GM18861 (cell line): ENCODE data around the gene AMN.

Experiments used
- ATAC-seq: cut with Tn5 transposase; IDR thresholded peaks from one replicate; pipeline ENCODE4 v1.9.1; 2021; ENCODE audit not compliant: unreplicated experiment

Gene AMN

DNA sequence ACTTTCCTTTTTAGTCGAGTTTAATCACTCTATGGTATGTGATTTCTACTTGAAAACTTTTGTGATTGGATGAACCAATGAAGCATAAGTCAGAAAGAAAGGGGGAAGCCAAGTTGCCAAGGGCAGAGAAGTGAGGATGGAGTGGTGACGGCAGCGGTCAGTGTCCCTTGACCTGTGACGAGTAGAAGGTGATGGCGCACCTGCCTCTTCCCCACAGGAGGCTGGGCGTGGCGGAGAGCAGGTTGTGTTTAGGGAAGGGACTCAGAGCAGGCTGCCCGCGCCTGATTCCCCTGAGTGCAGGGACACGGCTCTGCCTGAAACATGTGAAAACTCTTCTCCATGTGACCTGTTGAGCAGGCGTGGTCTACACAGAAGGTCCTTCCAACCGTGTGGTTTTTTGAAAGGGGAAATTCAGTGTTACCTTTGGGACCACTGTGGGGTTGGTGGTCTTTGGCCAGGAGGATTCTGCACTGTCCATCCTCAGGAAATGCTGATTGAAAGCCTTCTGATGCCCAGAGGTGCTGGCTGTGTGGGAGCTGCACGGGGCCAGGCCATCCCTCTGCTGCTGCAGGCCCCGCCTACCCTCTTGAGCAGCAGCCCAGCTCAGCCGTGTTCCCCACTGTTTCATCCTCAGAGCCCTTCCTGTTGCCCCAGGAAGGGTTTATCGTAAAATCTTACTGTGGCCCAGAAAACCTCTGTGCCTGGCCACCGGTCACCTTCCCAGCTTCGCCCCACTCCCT is 23.5 kb upstream of the AMN start:
- no peak for ATAC-seq

DNA sequence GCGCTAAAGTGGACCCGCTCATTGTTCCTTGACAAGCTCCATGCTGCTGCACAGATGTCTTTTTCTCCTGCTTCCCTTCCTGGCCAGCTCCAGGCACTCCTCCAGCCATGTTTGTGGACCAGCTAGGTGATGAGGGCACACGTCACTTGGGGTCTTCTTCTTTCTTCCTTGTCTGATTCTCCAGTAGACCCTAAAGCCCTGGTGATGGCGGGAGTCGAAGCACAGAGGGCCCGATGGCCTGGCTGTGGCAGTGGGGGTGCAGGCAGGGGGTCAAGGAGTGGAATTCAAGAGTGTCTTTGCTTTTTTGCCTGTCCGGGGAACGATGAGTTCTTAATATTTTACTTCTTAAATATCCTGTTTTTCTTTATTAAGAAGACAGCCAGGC is 23.0 kb upstream of the AMN start:
- no peak for ATAC-seq

DNA sequence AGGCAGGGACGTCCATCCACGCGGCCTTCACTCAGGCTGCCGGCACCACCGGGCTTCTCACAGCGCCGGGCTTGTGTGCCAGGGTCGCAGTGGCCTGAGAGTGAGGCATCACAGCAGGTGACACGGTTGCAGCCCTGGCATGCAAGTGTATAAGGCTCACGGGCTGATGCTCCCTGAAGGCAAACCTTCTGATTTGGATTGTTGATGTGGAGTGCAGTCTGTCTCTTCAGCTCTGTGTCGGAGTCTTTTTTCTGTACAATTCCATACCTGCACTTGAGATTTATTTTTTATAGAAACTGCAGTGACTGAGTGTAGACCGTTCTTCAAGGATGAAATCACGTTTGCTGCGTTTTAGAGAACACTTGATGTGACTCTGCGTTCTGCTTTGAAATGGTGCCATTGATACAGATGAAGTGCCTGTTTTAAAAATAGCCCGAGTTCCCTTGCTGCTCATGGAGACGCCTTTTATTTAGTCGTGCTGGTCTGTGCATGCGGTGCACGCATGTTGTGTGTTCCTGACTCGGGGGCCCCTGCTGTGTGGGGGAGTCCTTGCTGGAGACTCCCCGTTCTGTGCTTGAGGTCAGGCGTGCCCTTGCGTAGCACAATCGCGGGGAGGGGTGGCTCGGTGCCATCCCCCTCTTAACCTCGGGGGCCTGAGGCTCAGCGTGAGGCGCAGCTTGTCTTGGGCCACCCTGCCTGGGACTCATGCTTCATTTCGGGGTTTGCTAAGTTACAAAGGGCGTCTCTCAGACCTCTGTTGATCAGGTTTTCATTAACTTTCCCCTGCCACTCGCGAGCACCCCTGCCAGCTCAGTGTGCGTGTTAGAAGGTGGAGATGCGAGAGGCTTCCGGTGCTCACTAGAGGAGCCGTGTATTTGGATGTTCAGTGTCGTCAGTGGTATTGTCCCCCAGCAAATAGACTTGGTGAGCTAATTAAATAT is 21.6 kb upstream of the AMN start:
- ATAC-seq = peak; percentile 51

DNA sequence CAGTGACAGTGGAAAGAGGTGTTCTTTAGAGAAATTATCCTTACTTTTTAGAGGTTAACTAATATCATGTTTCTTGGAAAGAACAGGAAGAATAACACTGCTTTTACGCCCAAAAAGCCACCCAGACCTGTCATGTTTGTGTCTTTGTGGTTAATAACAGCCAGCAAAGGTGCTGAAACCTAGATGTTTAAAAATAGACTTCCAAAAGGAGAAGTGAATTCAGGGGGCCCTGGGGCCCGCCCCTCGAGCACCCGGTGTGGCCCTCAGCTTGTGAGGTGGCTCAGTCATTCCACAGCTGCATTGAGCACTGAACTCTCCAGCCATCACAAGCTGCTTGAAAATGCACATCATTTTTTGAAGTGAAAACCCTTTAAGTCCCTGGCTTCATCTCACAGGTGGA is 20.8 kb upstream of the AMN start:
- peak; percentile 56 for ATAC-seq

DNA sequence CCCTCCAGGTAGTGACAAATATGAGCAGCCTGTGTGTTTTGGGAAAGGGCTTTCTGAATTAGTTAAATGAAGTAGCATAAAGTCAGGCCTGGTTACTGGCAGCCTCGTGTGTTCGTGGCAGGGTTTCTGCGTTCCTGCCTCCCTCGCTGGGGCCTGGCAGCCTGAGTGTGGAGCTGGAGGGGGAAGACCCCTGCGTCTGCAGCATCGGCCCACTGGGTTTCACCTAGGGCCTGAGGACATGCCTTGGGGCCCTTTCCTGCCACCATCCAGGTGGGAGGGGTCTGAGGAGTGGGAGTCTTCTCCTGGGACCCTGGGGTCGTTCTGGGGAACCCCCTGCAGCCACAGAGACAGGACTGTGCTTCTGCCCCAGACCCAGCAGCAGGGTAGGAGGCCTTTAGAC is 20.4 kb upstream of the AMN start:
- ATAC-seq = no peak

DNA sequence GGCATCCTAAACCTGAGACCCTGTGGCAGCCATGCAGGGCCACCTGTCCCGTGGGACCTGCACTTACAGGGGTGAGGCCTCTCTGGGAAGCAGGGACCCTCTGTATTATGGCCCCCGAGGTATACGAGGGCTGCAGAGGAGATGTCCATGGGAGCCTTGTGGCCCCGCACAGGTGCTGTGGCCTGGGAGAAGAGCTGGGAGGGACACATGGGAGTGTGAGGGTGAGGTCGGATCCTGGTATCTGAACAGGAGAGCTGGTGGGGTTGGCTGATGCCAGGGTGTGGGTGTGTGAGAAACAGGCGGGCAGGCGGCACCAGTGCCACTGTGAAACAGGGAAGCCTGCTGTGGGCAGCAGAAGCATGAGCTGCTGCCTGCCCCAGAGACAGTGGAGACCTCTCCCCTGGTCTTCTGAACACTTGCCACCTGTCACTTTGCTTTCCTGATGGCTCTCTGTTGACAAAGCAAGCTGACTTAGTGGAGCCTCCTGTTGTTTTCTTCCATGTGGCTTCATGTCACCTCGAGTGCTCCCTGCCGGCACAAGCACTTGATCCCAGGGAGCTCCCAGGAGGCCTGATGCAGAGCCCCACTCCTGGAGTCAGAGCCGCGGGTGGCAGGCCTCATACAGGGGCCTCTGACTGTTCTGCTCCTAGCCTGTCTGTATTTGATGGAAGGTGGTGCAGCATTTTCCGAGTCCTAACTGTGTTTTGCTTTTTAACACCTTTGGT is 19.8 kb upstream of the AMN start:
- no peak for ATAC-seq

DNA sequence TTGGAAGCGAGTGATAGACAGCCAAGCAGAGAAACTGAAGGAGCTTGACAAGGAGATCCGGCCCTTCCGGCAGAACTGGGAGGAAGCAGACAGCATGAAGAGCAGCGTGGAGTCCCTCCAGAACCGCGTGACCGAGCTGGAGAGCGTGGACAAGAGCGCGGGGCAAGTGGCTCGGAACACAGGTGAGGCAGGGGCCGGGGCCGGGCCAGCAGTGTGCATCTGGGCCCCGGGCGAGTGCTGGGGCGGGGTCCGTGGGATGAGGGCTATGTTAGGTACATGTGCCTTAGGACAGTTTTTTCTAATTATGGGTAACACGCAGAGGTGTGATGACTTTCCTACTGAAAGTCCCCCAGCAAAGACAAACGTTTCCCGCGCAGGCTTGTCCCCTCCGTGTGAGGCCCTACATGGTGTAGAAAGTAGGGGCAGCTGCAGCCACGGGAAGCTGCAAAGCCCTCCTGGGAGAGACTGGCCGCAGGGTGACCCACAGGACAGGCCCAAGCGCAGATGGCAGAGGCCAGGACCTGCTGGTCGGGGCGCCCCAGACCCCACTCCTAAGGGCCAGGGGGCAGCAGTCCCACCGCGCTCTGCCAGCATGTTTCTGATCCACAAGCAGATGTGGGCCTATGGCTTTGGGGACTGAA is 19.1 kb upstream of the AMN start:
- ATAC-seq = no peak

DNA sequence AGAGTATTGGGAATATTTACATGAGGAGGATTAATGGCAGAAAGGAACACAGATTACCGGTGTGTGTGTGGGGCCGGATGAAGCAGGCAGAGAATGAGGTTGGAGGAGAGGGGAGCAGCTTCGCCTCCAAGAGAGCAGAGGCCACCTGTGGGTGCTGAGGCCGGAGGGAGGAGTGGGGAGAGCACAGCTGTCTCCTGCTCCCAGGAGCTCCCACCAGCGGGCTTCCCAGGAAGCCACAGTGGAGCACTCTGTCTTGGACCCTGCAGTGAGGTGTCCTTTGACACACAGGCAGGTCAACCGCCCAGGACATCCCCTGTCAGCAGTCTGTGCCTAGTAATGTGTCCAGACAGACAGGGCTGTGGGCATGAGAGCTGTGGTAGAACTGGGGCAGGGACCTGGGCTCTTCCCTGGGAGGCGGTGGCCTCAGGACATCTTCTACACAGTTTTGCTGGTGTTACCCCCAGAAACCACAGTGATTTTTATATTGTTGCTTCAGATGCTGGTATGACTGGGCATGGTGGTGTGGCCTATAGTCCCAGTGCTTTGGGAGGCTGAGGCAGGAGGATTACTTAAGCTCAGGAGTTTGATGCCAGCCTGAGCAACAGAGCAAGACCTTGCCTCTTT is 18.5 kb upstream of the AMN start:
- no peak for ATAC-seq

DNA sequence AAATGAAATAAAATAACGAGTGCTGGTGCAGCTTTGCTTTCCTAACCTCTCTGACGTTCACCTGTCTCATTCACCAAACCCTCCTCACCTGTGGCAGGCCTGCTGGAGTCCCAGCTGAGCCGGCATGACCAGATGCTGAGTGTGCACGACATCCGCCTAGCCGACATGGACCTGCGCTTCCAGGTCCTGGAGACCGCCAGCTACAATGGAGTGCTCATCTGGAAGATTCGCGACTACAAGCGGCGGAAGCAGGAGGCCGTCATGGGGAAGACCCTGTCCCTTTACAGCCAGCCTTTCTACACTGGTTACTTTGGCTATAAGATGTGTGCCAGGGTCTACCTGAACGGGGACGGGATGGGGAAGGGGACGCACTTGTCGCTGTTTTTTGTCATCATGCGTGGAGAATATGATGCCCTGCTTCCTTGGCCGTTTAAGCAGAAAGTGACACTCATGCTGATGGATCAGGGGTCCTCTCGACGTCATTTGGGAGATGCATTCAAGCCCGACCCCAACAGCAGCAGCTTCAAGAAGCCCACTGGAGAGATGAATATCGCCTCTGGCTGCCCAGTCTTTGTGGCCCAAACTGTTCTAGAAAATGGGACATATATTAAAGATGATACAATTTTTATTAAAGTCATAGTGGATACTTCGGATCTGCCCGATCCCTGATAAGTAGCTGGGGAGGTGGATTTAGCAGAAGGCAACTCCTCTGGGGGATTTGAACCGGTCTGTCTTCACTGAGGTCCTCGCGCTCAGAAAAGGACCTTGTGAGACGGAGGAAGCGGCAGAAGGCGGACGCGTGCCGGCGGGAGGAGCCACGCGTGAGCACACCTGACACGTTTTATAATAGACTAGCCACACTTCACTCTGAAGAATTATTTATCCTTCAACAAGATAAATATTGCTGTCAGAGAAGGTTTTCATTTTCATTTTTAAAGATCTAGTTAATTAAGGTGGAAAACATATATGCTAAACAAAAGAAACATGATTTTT is 17.1 kb upstream of the AMN start:
- ATAC-seq = no peak

DNA sequence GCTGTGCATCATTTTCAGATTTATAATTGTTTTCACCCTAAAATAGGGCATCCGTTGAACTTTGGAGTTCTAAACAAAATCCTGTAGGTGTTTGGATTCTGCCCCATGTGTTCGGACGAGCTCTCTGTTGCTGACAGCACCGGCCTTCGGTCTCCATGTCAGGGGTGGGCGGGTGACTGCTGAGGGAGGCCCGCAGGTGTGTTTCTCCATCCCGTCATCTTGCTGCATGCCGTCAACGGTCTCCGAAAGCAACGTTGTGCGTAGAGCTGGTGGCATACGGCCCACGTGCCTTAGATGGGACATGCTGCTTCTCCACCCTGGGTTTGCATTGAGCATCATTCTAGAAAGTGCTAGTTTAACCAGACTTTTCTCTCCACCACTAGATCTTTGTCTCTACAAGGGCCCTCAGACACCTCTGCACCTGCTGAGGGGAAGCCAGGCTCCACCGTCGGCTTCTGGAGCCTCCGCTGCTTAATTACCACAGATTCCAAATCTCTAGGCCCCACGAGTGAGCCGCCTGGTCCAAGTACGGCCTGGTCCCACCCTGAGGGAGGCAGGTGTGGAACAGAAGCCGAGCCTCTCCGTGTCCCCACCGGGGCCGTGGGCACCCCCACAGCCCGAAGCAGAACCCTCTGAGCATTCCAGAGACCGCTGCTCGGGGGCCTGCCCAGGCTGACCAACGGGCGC is 15.7 kb upstream of the AMN start:
- ATAC-seq = no peak

DNA sequence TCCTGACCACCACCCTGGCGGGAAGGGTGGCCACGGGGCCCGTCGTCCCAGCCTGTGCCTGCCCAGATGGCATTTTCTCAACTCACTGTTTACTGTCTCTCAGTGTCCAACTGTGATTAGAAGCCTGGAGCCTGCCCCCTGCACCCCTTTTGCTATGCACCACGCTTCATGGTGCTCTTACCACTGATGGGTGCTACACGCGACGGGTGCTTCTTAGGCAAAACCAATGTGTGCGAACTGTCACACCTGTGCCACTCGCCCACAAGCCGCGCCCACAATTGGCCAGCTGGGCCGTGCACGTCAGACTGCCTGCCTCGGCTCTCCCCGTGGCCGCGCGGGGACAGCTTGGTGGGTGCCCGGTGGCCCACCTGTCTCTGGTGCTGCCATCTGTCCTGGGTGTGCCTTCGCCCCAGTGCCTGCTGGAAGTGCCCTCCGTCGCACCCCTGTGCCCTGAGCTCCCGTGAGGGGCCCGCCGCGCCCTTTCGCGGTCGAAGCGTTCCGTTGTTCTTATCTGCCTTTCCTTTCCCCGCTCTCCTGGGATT is 15.1 kb upstream of the AMN start:
- ATAC-seq = no peak

DNA sequence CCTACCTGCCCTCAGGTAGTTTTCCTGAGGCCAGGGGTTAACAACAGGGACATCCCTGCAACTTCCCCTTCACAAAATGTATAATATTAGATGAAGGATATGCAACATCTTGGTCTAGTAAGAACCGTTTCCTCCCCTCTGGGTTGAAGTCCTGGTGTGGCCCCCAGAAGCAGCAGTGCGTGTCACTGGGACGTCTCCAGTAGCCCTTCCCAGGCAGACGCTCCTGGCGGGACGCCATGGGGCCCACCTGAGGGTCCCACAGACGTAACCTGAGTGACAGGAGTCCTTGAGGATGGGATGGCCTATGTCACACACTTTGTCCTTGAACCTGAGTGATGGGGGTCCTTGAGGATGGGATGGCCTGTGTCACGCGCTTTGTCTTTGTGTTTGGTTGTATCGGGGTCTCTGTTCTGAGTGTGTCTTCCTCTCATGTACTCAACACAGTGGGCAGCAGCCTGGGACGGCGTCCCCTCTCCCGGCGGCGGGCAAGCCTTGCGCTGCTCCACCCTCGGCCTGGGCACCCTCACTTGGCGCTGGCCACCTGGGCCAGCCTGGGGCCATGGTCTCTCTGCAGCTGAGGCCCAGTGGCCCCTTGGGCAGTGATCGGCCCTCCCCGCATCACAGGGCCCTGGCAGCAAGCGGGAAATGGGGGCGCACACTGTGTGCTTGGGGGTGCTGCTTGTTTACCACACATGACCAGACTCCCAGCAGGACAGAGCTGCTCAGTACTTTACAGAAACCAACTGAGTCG is 14.3 kb upstream of the AMN start:
- no peak for ATAC-seq

DNA sequence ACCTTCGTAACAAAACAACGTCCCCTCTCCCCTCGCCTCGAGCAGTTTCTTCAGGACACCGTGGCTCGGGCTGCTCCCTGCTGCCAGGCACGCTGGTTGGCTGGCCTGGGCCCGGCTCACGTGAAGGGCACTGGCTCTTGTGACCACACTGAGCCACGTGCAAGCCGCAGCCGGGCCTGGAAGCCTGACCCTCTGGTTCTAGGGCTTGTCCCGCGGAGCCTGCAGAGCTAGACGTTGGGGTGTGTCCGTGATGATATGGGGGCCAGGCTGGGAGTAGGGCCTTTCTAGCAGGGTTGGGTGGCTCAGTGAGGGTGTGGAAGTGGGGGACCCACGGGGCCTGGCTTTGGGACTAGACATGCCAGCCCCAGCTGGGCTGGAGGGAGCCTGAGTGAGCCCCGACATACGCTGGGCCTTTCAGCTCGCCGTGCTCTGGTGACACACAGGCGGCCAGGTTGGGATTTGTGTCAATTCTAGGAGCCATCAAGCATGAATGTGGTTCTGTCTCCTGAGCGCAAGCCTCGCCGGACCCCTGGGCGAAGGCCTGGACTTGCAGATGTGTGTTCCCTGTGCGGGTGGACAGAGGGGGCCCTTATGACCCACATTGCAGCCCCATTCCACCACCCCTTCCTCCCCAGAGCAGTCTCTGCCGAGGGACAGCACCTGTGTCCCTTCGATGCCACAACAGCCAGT is 13.6 kb upstream of the AMN start:
- ATAC-seq = no peak

DNA sequence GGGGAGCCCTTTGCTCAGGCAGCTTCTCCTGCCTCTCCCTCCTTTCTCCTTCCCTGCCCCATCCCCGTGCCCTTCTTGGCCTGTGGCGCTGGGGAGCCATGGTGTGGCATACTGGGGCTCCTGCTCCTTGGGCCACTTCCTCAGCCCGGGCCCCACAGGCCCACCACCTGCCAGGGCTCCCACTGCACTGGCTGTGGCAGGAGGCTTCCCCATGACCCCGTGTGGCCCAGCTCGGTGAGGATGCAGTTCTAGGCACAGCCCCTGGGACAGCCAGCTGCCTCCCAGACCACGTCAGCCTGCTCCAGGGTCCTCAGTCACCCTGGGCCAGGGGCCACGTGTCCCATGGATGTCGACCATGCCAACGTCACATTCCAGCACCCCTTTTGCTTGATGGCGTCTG is 13.0 kb upstream of the AMN start:
- no peak for ATAC-seq

DNA sequence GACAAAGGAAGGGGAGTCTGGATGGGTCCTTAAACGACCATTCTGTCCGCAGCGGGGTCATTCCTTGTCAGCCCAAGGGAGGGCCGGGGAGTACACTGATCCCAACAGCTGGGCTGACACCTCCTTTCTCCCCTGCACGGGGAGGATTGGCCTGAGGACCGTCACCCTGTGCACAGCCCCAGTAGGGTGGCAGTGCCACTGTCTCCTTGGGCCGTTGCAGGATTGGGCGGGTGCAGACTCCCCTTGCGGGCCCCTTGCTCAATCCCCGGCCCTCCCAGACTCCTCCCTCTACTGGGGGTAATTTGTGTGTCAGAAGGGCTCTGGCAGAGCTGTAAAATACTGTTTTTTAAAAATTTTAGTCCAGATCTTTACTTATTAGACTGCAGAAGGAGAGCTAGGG is 12.6 kb upstream of the AMN start:
- no peak for ATAC-seq

DNA sequence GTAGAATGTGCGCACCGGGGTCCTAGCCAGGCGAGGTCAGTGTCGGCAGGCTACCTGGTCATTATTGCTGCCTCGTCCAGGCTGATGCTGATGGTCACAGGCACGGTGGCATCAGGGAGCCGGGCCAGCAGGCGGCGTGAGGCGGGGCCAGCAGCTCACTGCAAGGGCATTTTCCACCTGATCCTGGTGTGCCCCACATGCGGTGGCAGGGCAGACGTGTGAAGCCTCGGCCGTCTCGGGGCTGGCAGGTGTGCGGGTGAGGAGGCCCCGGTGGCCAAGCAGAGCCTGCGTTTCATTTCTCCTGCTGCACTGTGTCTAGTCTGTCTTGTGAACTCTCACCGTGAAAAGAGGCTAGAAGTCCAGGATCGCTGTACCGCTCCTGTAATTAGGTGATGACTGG is 12.0 kb upstream of the AMN start:
- ATAC-seq = no peak

DNA sequence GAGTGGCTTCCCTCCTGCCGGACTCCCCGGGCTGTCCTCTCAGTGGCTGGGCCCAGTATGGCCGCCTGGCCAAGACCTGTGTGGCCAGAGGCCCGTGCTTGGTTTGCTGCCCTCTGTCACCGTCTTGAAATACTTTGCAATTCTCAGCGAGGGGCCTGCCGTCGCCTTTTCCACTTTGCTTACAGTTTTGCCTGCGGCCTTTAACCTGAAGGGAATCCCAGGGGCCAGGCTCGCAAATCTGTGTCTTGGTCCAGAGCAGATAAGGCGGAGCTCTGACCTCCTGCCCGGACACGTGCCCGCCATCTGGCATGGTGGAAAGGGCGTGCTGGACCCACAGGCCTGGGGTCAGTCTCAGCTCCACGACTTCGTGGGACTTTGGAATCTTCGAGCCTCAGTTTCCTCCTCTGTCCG is 10.9 kb upstream of the AMN start:
- ATAC-seq = no peak
